ENCODE data around the gene FYB1. TPM values are rescaled to one million over a fixed set of nuclear protein-coding genes. Genes with fewer than 3 reads are reported as not detected.

Gene FYB1
- total and polyA plus RNA-seq, 2 donors: 52.9 to 71.8 TPM

DNA sequence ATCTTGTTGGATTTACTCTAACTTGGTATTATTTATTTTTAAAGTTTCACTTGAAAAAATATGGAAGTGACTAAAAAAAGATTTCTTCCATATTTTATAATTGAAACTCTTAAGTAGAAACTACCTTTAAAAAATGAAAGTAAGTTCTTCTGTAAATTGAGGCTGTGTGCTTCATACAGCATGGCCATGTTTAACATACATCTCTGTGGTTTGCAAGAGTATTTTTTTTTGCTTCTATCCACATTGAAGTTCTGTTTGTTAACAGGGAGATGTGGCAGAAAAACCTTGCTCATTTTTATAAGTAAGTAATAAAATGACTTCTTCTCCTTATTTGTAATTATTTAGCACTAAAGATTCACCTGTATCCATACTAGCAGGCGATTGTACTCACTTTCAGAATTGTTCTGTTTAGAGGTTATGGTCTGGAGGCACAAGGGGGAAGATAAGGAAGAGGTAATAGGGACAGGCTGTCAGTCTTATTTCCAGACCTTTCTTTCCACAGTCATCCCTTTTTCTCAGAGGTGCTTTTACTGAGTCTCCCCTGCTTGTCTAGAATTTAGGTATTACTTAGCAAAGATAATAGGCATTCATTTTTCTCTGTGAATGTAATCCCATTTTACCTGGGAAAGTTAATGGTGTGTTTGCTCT, 16.0 kb downstream of the FYB1 start:
- Histone ChIP-seq H3K27me3 (ENCODE audit: control insufficient read depth in 2 of 2, insufficient read depth in 1 of 2, low read length in 1 of 2) (no peaks in the 10 kb centered on the region), H3K9me3 (ENCODE audit: control insufficient read depth in 2 of 2, insufficient read depth in 1 of 2, low read length in 1 of 2) (no peaks in the 10 kb centered on the region), H3K36me3 (ENCODE audit: control insufficient read depth in 2 of 2, insufficient read depth in 2 of 2, low read length in 1 of 2) (no peaks in the 10 kb centered on the region), H3K4me1 (ENCODE audit: control insufficient read depth in 2 of 2, insufficient read depth in 2 of 2, low read length in 2 of 2) (peaks cover 17 to 35% of the 10 kb centered on the region in 2 donors), H3K4me3 (ENCODE audit: low read length in 2 of 2) (peak overlapping the region; percentile 52 to 73), H3K27ac (ENCODE audit: low read depth in 1 of 2, low read length in 1 of 2) (peak overlapping the region; percentile 96)
- WGBS: 62% methylated on average over 1 of the region's 1 CpG
- DNase-seq (ENCODE audit: low read depth in 6 of 9, low spot score in 9 of 9): peak in 1 of 9 donors; percentile 52

- Histone ChIP-seq H3K36me3 (ENCODE audit: control insufficient read depth in 2 of 2, insufficient read depth in 2 of 2, low read length in 1 of 2) (no peaks in the 10 kb centered on the region), H3K4me1 (ENCODE audit: control insufficient read depth in 2 of 2, insufficient read depth in 2 of 2, low read length in 2 of 2) (peaks cover 17 to 33% of the 10 kb centered on the region in 2 donors), H3K9me3 (ENCODE audit: control insufficient read depth in 2 of 2, insufficient read depth in 1 of 2, low read length in 1 of 2) (no peaks in the 10 kb centered on the region), H3K4me3 (ENCODE audit: low read length in 2 of 2) (peak overlapping the region; percentile 52 to 73), H3K27ac (ENCODE audit: low read depth in 1 of 2, low read length in 1 of 2) (peak overlapping the region; percentile 96), H3K27me3 (ENCODE audit: control insufficient read depth in 2 of 2, insufficient read depth in 1 of 2, low read length in 1 of 2) (no peaks in the 10 kb centered on the region)
- 51% methylated on average over 11 of the region's 11 CpGs for WGBS
- peak in 4 of 9 donors; percentile 65 to 89 (median 75) for DNase-seq (ENCODE audit: low read depth in 6 of 9, low spot score in 9 of 9)
Observed at GRCh38 chr5:39202597-39203274, 16.6 kb downstream of the FYB1 start.

DNA sequence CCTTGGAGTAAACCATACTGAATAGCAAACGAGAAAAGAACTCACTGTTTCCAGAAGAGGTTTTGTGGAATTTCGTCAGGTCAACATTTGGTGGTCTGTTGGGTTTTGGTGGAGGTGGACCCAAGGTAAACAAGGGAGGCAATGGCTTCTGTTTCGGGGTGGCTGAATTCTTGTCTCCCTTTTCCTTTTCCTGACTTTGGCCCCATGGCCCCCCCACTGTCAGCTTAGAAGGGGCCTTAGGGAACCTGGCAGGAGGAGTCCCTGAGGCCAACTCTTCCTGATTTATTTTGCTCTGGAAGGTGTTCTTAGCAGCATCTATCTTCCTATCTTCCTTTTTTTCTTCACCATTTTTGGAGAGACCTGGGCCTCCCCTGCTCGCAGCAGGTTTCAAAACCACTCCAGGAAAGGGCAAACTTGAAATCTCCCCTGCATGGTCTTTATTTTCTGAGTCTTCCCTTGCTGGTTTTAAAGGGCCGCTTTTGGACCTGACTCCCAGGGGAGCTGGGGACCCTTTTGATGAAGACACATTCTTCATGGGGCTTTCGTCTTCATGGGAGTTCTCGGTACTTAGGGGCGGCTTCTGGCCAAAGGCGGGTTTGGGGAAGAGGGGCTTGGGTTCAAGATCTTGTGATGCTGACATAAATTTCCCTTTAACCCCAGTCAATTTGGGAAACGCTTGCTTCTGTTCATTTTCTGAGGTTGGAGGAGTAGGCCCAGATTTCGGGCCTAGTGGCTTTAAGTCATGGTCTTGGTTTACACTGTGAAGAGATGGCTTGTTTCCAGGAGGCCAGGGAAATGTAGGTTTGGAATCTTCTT, 17.4 kb downstream of the FYB1 start:
- peaks cover 21 to 35% of the 10 kb centered on the region in 2 donors for H3K4me1 ChIP-seq (ENCODE audit: control insufficient read depth in 2 of 2, insufficient read depth in 2 of 2, low read length in 2 of 2)
- no peaks in the 10 kb centered on the region for H3K9me3 ChIP-seq (ENCODE audit: control insufficient read depth in 2 of 2, insufficient read depth in 1 of 2, low read length in 1 of 2)
- H3K27ac ChIP-seq (ENCODE audit: low read depth in 1 of 2, low read length in 1 of 2): peak overlapping the region; percentile 96
- DNase-seq (ENCODE audit: low read depth in 6 of 9, low spot score in 9 of 9): peak in 1 of 9 donors; percentile 59
- H3K36me3 ChIP-seq (ENCODE audit: control insufficient read depth in 2 of 2, insufficient read depth in 2 of 2, low read length in 1 of 2): peaks cover 0 to 4% of the 10 kb centered on the region in 2 donors
- H3K4me3 ChIP-seq (ENCODE audit: low read length in 2 of 2): peak overlapping the region; percentile 52 to 73
- 57% methylated on average over 11 of the region's 11 CpGs for WGBS
- H3K27me3 ChIP-seq (ENCODE audit: control insufficient read depth in 2 of 2, insufficient read depth in 1 of 2, low read length in 1 of 2): no peaks in the 10 kb centered on the region

GRCh38 chr5:39201160-39201780, 18.1 kb downstream of the FYB1 start:
- Histone ChIP-seq H3K4me1 (ENCODE audit: control insufficient read depth in 2 of 2, insufficient read depth in 2 of 2, low read length in 2 of 2) (peaks cover 24 to 39% of the 10 kb centered on the region in 2 donors), H3K27ac (ENCODE audit: low read depth in 1 of 2, low read length in 1 of 2) (peak overlapping the region; percentile 96), H3K4me3 (ENCODE audit: low read length in 2 of 2) (peak overlapping the region; percentile 52 to 73), H3K36me3 (ENCODE audit: control insufficient read depth in 2 of 2, insufficient read depth in 2 of 2, low read length in 1 of 2) (peaks cover 0 to 9% of the 10 kb centered on the region in 2 donors), H3K9me3 (ENCODE audit: control insufficient read depth in 2 of 2, insufficient read depth in 1 of 2, low read length in 1 of 2) (no peaks in the 10 kb centered on the region), H3K27me3 (ENCODE audit: control insufficient read depth in 2 of 2, insufficient read depth in 1 of 2, low read length in 1 of 2) (no peaks in the 10 kb centered on the region)
- peak in 2 of 9 donors; percentile 41 to 62 for DNase-seq (ENCODE audit: low read depth in 6 of 9, low spot score in 9 of 9)
- 4% methylated on average over 1 of the region's 1 CpG for WGBS

DNA sequence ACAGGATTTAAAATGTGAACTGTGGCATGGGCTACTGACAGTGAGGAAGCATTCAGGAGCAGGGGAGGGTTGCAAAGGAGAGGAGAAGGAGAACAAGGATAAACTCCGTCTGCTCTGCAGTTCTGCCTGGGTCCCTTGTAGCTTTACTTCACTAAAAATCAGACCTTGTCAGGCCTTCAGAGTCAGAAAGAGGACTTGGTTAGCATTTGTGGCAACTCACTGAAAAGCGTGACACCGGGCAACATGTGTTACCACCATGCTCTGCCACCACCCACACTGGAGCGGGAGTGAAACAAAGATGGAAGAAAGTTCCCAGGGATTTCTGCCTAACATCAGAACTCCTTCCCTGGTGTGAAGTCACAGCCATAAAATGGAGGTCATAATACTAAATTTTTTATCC, 19.3 kb downstream of the FYB1 start:
- H3K4me1 ChIP-seq (ENCODE audit: control insufficient read depth in 2 of 2, insufficient read depth in 2 of 2, low read length in 2 of 2): peaks cover 24 to 46% of the 10 kb centered on the region in 2 donors

GRCh38 chr5:39199335-39199734, 20.0 kb downstream of the FYB1 start:
- H3K27ac ChIP-seq (ENCODE audit: low read depth in 1 of 2, low read length in 1 of 2): peak overlapping the region; percentile 53 to 96
- H3K36me3 ChIP-seq (ENCODE audit: control insufficient read depth in 2 of 2, insufficient read depth in 2 of 2, low read length in 1 of 2): peaks cover 4 to 17% of the 10 kb centered on the region in 2 donors
- DNase-seq (ENCODE audit: low read depth in 6 of 9, low spot score in 9 of 9): peak in 1 of 9 donors; percentile 34
- peaks cover 23 to 46% of the 10 kb centered on the region in 2 donors for H3K4me1 ChIP-seq (ENCODE audit: control insufficient read depth in 2 of 2, insufficient read depth in 2 of 2, low read length in 2 of 2)
- 44% methylated on average over 3 of the region's 3 CpGs for WGBS
- no peaks in the 10 kb centered on the region for H3K9me3 ChIP-seq (ENCODE audit: control insufficient read depth in 2 of 2, insufficient read depth in 1 of 2, low read length in 1 of 2)
- peak overlapping the region; percentile 52 to 73 for H3K4me3 ChIP-seq (ENCODE audit: low read length in 2 of 2)
- H3K27me3 ChIP-seq (ENCODE audit: control insufficient read depth in 2 of 2, insufficient read depth in 1 of 2, low read length in 1 of 2): no peaks in the 10 kb centered on the region

More for the DNA sequence above, 19.3 kb downstream of the FYB1 start:
- Histone ChIP-seq H3K4me3 (ENCODE audit: low read length in 2 of 2) (peak overlapping the region; percentile 52 to 73), H3K27me3 (ENCODE audit: control insufficient read depth in 2 of 2, insufficient read depth in 1 of 2, low read length in 1 of 2) (no peaks in the 10 kb centered on the region), H3K9me3 (ENCODE audit: control insufficient read depth in 2 of 2, insufficient read depth in 1 of 2, low read length in 1 of 2) (no peaks in the 10 kb centered on the region), H3K27ac (ENCODE audit: low read depth in 1 of 2, low read length in 1 of 2) (peak overlapping the region; percentile 93 to 96), H3K36me3 (ENCODE audit: control insufficient read depth in 2 of 2, insufficient read depth in 2 of 2, low read length in 1 of 2) (peaks cover 0 to 9% of the 10 kb centered on the region in 2 donors)
- 9% methylated on average over 4 of the region's 4 CpGs for WGBS
- peak in 3 of 9 donors; percentile 50 to 70 (median 54) for DNase-seq (ENCODE audit: low read depth in 6 of 9, low spot score in 9 of 9)

DNA sequence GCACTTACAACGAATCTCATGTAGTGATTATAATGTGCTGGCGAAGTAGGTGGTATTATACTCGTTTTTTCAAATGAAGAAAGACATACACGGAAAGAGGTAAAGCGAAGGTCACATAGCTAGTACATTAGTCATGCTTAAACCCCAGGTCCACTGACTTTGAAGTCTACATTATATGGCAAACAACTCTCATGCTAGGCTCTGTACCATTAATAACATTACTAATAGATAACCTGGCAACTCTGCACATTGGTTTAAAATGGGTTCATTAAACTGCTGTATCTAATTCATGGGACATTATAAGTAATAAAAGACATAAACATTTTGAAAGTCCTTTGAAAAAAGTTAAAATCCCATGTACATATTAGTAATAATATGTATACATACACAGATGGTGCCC, 21.2 kb downstream of the FYB1 start:
- Histone ChIP-seq H3K27ac (ENCODE audit: low read depth in 1 of 2, low read length in 1 of 2) (peak overlapping the region in 1 of 2 donors; percentile 12), H3K4me1 (ENCODE audit: control insufficient read depth in 2 of 2, insufficient read depth in 2 of 2, low read length in 2 of 2) (peaks cover 28 to 48% of the 10 kb centered on the region in 2 donors), H3K36me3 (ENCODE audit: control insufficient read depth in 2 of 2, insufficient read depth in 2 of 2, low read length in 1 of 2) (peaks cover 4 to 26% of the 10 kb centered on the region in 2 donors), H3K9me3 (ENCODE audit: control insufficient read depth in 2 of 2, insufficient read depth in 1 of 2, low read length in 1 of 2) (no peaks in the 10 kb centered on the region), H3K27me3 (ENCODE audit: control insufficient read depth in 2 of 2, insufficient read depth in 1 of 2, low read length in 1 of 2) (no peaks in the 10 kb centered on the region), H3K4me3 (ENCODE audit: low read length in 2 of 2) (peak overlapping the region; percentile 48)
- 47% methylated on average over 5 of the region's 5 CpGs for WGBS
- no peak for DNase-seq (ENCODE audit: low read depth in 6 of 9, low spot score in 9 of 9)

DNA sequence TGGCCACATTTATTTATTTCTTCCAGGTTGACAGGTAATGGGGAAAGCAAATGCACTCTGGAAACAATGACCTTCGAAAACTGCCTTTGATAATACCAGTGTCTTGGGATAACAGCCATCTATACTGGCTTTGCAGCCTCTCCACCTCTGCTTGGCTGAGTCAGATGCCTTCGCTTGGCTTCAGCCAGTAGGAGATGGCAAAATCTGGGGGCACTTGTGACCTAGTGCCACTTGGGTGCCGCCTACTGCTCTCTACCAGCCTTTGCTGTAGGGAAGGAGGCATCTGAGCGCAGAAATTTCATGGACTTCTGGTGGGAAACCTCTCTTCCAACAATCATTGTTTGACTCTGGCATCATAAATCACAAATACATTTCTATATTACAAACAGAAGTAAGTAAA, 21.8 kb downstream of the FYB1 start:
- H3K4me1 ChIP-seq (ENCODE audit: control insufficient read depth in 2 of 2, insufficient read depth in 2 of 2, low read length in 2 of 2): peaks cover 31 to 50% of the 10 kb centered on the region in 2 donors
- peaks cover 4 to 31% of the 10 kb centered on the region in 2 donors for H3K36me3 ChIP-seq (ENCODE audit: control insufficient read depth in 2 of 2, insufficient read depth in 2 of 2, low read length in 1 of 2)
- DNase-seq (ENCODE audit: low read depth in 6 of 9, low spot score in 9 of 9): peak in 3 of 9 donors; percentile 48 to 79 (median 58)
- H3K27me3 ChIP-seq (ENCODE audit: control insufficient read depth in 2 of 2, insufficient read depth in 1 of 2, low read length in 1 of 2): no peaks in the 10 kb centered on the region
- peak overlapping the region in 1 of 2 donors; percentile 43 for H3K27ac ChIP-seq (ENCODE audit: low read depth in 1 of 2, low read length in 1 of 2)
- 47% methylated on average over 4 of the region's 4 CpGs for WGBS
- no peaks in the 10 kb centered on the region for H3K9me3 ChIP-seq (ENCODE audit: control insufficient read depth in 2 of 2, insufficient read depth in 1 of 2, low read length in 1 of 2)
- peak overlapping the region; percentile 37 to 48 for H3K4me3 ChIP-seq (ENCODE audit: low read length in 2 of 2)
